Measurements from ENCODE around the gene FAM184A. TPM values are rescaled to one million over a fixed set of nuclear protein-coding genes. Genes with fewer than 3 reads are reported as not detected.

FAM184A gene
- total and polyA plus RNA-seq, 2 donors (not counting 3 experiments of a cell fraction or from before 2014, with no cell fraction given): 0.04 to 0.84 TPM

- Histone ChIP-seq H3K9me1 (replicated peaks; ENCODE audit: control insufficient read depth, extremely low read depth, insufficient read depth, low read length) (no peaks in the 10 kb centered on the region), H3K27me3 (ENCODE audit: control insufficient read depth in 2 of 2, insufficient read depth in 2 of 2, low read length in 2 of 2) (no peaks in the 10 kb centered on the region), H3K27ac (ENCODE audit: insufficient read depth, low read depth, low read length) (no peak overlapping the region), H3K9me3 (replicated peaks; ENCODE audit: control insufficient read depth, insufficient read depth, low read length) (no peaks in the 10 kb centered on the region), H3K79me2 (ENCODE audit: control insufficient read depth, insufficient read depth, low read length) (no peaks in the 10 kb centered on the region), H3K4me3 (replicated peaks in 1 of 3; ENCODE audit: insufficient read depth in 1 of 3, low read depth in 1 of 3, low read length in 3 of 3) (no peak overlapping the region), H4K20me1 (replicated peaks; ENCODE audit: control insufficient read depth, extremely low read depth, insufficient read depth, low read length) (no peaks in the 10 kb centered on the region), H3K36me3 (ENCODE audit: control insufficient read depth in 2 of 2, extremely low read depth in 1 of 2, insufficient read depth in 2 of 2, low read length in 2 of 2) (no peaks in the 10 kb centered on the region), H3K4me2 (ENCODE audit: insufficient read depth, low read length) (no peak overlapping the region), H3K9ac (replicated peaks; ENCODE audit: extremely low read depth, insufficient read depth, low read length) (no peak overlapping the region), H3K4me1 (ENCODE audit: control insufficient read depth, extremely low read depth, insufficient read depth, low read length) (no peaks in the 10 kb centered on the region), H2AFZ (ENCODE audit: low read depth, low read length) (no peak overlapping the region)
- ChIA-PET POLR2A (no interaction called here), CTCF (interaction anchor here (0.8 kb wide), 1 partner anchor 11 kb away, joined by 4 read pairs; no protein-coding TSS in a partner anchor)
- dilution Hi-C loops (cut with MboI; ENCODE audit: extremely low pct_ligation_motif_present, low sequenced_read_pairs): no loop called here
- BruUV-seq (replicated peaks): no TSS peak
- FAIRE-seq (no peak), DNase-seq (ENCODE audit: low read depth, low spot score) (no peak)
- no peak for TF ChIP-seq FOS (IDR thresholded peaks at IDR 0.05; ENCODE audit: borderline replicate concordance, insufficient read depth, low read length)
- no peak for TF ChIP-seq MYC (IDR thresholded peaks at IDR 0.05; ENCODE audit: low read depth, low read length)
- no peak for TF ChIP-seq POLR2AphosphoS5 (IDR thresholded peaks at IDR 0.05; ENCODE audit: insufficient read depth, low read depth, low read length)
- no peak for TF ChIP-seq JUN (IDR thresholded peaks at IDR 0.05; ENCODE audit: borderline replicate concordance, insufficient read depth, insufficient read length, low read depth)
- TF ChIP-seq GATA2 (IDR thresholded peaks at IDR 0.05; ENCODE audit: insufficient read depth, insufficient read length, low read depth, low read length): no peak
- no peak for TF ChIP-seq POLR2A (IDR thresholded peaks at IDR 0.05; ENCODE audit: low read depth, low read length)
- no peak for TF ChIP-seq EZH2 (IDR thresholded peaks at IDR 0.05; ENCODE audit: borderline replicate concordance, low read depth, low read length, severe bottlenecking)
- TF ChIP-seq MAX (IDR thresholded peaks at IDR 0.05; ENCODE audit: insufficient read depth, insufficient read length): no peak
- TF ChIP-seq CTCF (IDR thresholded peaks at IDR 0.05; ENCODE audit: extremely low read depth in 1 of 2, insufficient read depth in 1 of 2, low read depth in 1 of 2, low read length in 2 of 2): no peak
- intact Hi-C loops (cut with micrococcal nuclease): no loop called here
Observed at GRCh38 chr6:119060255-119060907, 18.1 kb downstream of the FAM184A start.

Measured in endothelial cell of umbilical vein (primary cell).